Body of pancreas (tissue), 4 donors: Measurements from ENCODE around the gene WDR64.

Experiments used
- CTCF ChIP-seq, 7 experiments: fragments of 450-650 bp in 4 of 7; fragments of 200-600 bp in 3 of 7; sonication (generic) in 3 of 7; IDR thresholded peaks; one replicate each; pipeline ENCODE4 v1.5.1; 2016 to 2019; ENCODE audit warnings: antibody characterized with exemption in 7 of 7
- POLR2A ChIP-seq, 3 donors: fragments of 450-650 bp; IDR thresholded peaks; one replicate each; pipeline ENCODE4 v1.6.1; 2016; ENCODE audit warnings: antibody characterized with exemption in 3 of 3, mild to moderate bottlenecking in 2 of 3

GRCh38 chr1:241846862-241847539, 194.9 kb downstream of the WDR64 start:
- TF ChIP-seq POLR2A (IDR thresholded peaks at IDR 0.05) (no peak), CTCF (IDR thresholded peaks at IDR 0.05) (no peak)
